AG04450 (cell line): ENCODE measurements around the gene CDC73. TPM values are rescaled to one million over a fixed set of nuclear protein-coding genes. Genes with fewer than 3 reads are reported as not detected.
"Not testable (repeated sequence)": the region's sequence is repeated elsewhere in the genome, so short reads cannot be mapped to it uniquely, and the experiment has no call there.

Experiments
- CTCF ChIA-PET: fragments of 300-600, 350-600 bp; formaldehyde crosslinking; extraction: SDS; loops from one replicate; lab custom pipeline; 2022; ENCODE audit warnings: antibody characterized with exemption, inconsistent platforms; lab: Charles Lee
- POLR2A ChIA-PET: fragments of 350-600 bp; formaldehyde crosslinking; extraction: SDS; loops from one replicate; lab custom pipeline; 2021; ENCODE audit warnings: antibody characterized with exemption, inconsistent platforms; lab: Yijun Ruan, JAX
- DNase-seq: peaks from one replicate; pipeline ENCODE4 v3.0.0-alpha.2; 2011; ENCODE audit warnings: low read depth, low spot score
- H3K27ac ChIP-seq: one replicate; pipeline ENCODE4 v1.5.1; 2012; ENCODE audit warnings: low read depth, low read length, control low read depth
- H3K27me3 ChIP-seq: one replicate; pipeline ENCODE4 v1.6.0; 2012; ENCODE audit warnings: low read length; ENCODE audit not compliant: control insufficient read depth, insufficient read depth
- H3K4me3 ChIP-seq: 2 replicates; pipeline ENCODE4 v1.5.1; 2011; ENCODE audit warnings: mild to moderate bottlenecking, low read depth, low read length, control low read depth
- H3K9me3 ChIP-seq: 2 replicates; pipeline ENCODE4 v1.5.1; 2012; ENCODE audit warnings: low read length; ENCODE audit not compliant: control insufficient read depth, insufficient read depth
- CTCF ChIP-seq: IDR thresholded peaks from 2 replicates; pipeline ENCODE4 v1.5.1; 2011; ENCODE audit warnings: low read depth, low read length, control low read depth, inconsistent platforms
- polyA plus RNA-seq: library from polyadenylated mRNA; depleted of rRNA; stranded (reverse); fragments of >200 nt; gene quantifications from 2 replicates; pipeline ENCODE4 v1.2.3, GENCODE V29; 2011

Gene CDC73
- polyA plus RNA-seq, 1 experiment: 56.4 TPM

DNA sequence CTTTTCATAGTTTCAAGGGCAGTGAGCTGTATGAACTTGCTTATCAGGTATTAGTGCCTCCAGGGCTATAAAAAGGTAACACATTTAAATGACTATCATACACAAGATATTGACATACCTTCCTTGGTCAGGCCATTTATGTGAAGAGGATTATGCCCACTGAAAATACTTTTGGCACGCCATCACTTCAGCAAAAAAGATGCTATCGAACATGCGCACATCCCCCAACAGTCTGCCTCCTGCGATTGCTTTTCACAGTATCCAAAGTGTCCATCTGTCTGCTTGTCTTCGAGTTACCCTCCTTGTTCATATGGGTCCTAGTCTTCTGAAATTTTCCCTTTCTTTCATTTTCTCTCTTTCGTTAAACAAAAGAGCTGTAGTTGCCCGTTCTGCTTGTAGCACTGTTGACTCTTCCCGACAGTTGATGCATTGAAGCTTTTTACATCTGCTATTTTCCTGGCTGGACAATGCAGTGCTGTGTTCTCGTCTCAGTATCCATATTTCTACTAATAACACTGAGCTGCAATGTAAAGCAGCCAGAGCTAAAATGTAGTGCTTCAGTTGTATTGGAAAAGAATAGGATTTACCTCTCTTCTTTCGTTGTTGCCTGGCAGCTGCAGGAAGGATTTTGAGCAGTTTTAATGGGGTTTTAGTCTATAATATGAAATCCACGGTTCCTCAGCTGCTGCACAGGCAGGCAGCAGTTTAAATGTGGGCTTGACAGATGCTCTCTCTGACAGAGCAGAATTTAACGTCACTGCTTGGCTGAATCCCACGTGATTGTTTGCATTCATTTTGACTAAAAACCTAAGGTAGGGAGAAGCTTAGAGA lies 64.3 kb downstream of the CDC73 start, which contains the start of gene B3GALT2:
Gene B3GALT2 (minus strand): TSS at position 713 of the 831 bp plus-strand sequence. CDS start 5,051 bp downstream, outside the sequence.
- H3K9me3 ChIP-seq: no peaks in the 10 kb centered on the region
- ChIA-PET POLR2A (interaction anchor here (1.5 kb wide), 1 partner anchor 149 kb away, joined by 4 read pairs; no protein-coding TSS in a partner anchor), CTCF (interaction anchor here (0.6 to 1.3 kb wide), 4 partner anchors 8 to 709 kb away, joined by 3 to 5 read pairs (median 3); no protein-coding TSS in a partner anchor)
- no peak for TF ChIP-seq CTCF
- DNase-seq: no peak
- H3K4me3 ChIP-seq: peak within 1 kb of the TSS; percentile 58
- peak within 1 kb of the TSS; percentile 47 for H3K27ac ChIP-seq
- H3K27me3 ChIP-seq: no peaks in the 10 kb centered on the region

GRCh38 chr1:193187114-193187513 lies 65.3 kb downstream of the CDC73 start:
- Histone ChIP-seq H3K27ac (no peak overlapping the region), H3K9me3 (peaks cover under 1% of the 10 kb centered on the region; the same call in 1 of the 2 replicates), H3K4me3 (no peak overlapping the region), H3K27me3 (no peaks in the 10 kb centered on the region)
- no peak for TF ChIP-seq CTCF
- POLR2A ChIA-PET: no interaction called here
- CTCF ChIA-PET: interaction anchor here (0.7 to 1.3 kb wide), 3 partner anchors 10 to 1135 kb away, joined by 3 read pairs; no protein-coding TSS in a partner anchor
- DNase-seq: no peak

- POLR2A ChIA-PET: not testable (repeated sequence)
These were observed 67.1 kb downstream of the CDC73 start for GRCh38 chr1:193188915-193189314.

DNA sequence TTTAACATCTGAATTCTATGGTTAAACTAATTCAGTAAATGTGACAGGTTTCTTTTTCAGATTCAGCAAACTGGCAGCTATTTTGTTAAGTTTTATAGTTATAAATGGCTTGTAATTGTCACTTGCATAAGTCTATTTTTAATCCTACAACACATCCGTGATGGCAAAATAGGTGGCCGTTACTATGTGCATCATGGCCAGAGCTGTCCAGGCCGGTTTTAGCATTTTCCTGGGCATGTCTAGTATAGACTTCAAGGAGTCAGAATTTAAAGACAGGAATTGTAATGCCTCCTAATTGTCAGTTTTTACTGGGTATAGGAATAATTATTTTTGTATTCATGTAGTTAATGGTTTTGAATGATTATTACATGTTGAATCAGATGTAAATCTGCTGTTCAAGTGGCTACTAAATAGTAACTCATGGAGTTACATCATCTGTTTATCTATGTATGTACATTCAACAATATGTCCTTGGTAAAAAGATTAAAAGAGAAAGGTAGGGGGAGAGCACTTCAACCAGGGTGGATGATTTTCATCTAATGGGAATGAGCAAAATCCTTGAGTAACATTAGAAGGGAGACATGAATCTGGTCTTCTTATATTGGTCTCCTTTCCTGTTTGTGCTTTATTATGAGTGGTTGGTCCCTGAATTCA lies 67.7 kb downstream of the CDC73 start:
- DNase-seq: no peak
- no peak for TF ChIP-seq CTCF
- Histone ChIP-seq H3K9me3 (peaks cover 6% of the 10 kb centered on the region; the same call in 1 of the 2 replicates), H3K27ac (no peak overlapping the region), H3K4me3 (no peak overlapping the region), H3K27me3 (no peaks in the 10 kb centered on the region)
- ChIA-PET CTCF (interaction anchor here (0.6 to 2.1 kb wide), 20 partner anchors 7 to 1176 kb away, joined by 3 to 12 read pairs (median 3); no protein-coding TSS in a partner anchor), POLR2A (no interaction called here)

More at GRCh38 chr1:193188915-193189314, 67.1 kb downstream of the CDC73 start:
- not testable (repeated sequence) for H3K9me3 ChIP-seq, H3K27me3 ChIP-seq, DNase-seq, H3K27ac ChIP-seq, H3K4me3 ChIP-seq
- CTCF ChIA-PET: interaction anchor here (1.4 to 2.1 kb wide), 2 partner anchors 150 to 407 kb away, joined by 3 to 12 read pairs; no protein-coding TSS in a partner anchor

GRCh38 chr1:193190096-193190744 lies 68.4 kb downstream of the CDC73 start:
- DNase-seq: no peak
- no peak overlapping the region for H3K4me3 ChIP-seq
- H3K27me3 ChIP-seq: no peaks in the 10 kb centered on the region
- CTCF ChIA-PET: interaction anchor here (0.5 to 2.1 kb wide), 27 partner anchors 8 to 1628 kb away, joined by 3 to 12 read pairs (median 3); no protein-coding TSS in a partner anchor
- TF ChIP-seq CTCF: peak; percentile 42
- H3K27ac ChIP-seq: no peak overlapping the region
- peaks cover 6% of the 10 kb centered on the region; the same call in 1 of the 2 replicates for H3K9me3 ChIP-seq
- POLR2A ChIA-PET: no interaction called here
